Spleen (tissue), 7 donors: Measurements from ENCODE around the gene SIRT5.

Experiments used
- CTCF ChIP-seq, 11 experiments: fragments of 200-600 bp in 7 of 11; fragments of 450-650 bp in 4 of 11; sonication (generic) in 4 of 11; IDR thresholded peaks in 8 of 11; conservative IDR thresholded peaks in 3 of 11; 1 replicate in 7 of 11; 2 replicates in 4 of 11; pipeline versions ENCODE4 v1.4.0 to v1.8.0; 2016 to 2021; ENCODE audit warnings: antibody characterized with exemption in 11 of 11, inconsistent platforms in 4 of 11, mild to moderate bottlenecking in 1 of 11
- POLR2A ChIP-seq, 3 donors: fragments of 450-650 bp; IDR thresholded peaks; one replicate each; pipeline ENCODE4 v1.5.1; 2017; ENCODE audit warnings: antibody characterized with exemption in 3 of 3, mild to moderate bottlenecking in 1 of 3
- donor health status: DM: no; HTN: no; CAD: no; lungs with moderate emphysema.
- donor health status: DM: no; HTN: no; CAD: no.
- donor health status: DM: no; HTN: no; CAD: no.

DNA sequence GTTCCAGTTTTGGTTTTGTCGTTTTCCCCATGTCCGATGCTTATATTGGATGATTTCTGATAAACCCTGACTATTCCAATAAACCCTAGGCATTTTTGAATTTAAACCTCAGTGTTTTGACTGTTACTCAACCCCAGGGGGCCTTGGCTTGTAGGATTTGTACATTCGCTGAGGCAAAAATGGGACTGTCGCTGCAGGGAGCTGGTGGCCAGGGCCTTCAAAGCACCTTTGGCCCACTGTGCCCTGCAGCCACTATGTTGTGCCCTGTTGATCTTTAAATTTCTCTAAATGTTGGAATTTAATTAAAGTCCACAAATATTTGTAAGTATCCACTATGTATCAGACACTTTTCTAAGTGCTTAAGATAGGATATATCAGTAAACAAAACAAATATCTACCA, 31.2 kb downstream of the SIRT5 start:
- TF ChIP-seq POLR2A (IDR thresholded peaks at IDR 0.05): no peak
- no peak for TF ChIP-seq CTCF (IDR thresholded peaks at IDR 0.05 in 8 of 11, conservative IDR thresholded peaks at IDR 0.05 in 3 of 11)
